AG04450 (cell line): ENCODE measurements around the gene PTGFRN. TPM values are rescaled to one million over a fixed set of nuclear protein-coding genes. Genes with fewer than 3 reads are reported as not detected.

ENCODE experiments used
- CTCF ChIA-PET: fragments of 300-600, 350-600 bp; formaldehyde crosslinking; extraction: SDS; loops from one replicate; lab custom pipeline; 2022; ENCODE audit warnings: antibody characterized with exemption, inconsistent platforms; lab: Charles Lee
- POLR2A ChIA-PET: fragments of 350-600 bp; formaldehyde crosslinking; extraction: SDS; loops from one replicate; lab custom pipeline; 2021; ENCODE audit warnings: antibody characterized with exemption, inconsistent platforms; lab: Yijun Ruan, JAX
- DNase-seq: peaks from one replicate; pipeline ENCODE4 v3.0.0-alpha.2; 2011; ENCODE audit warnings: low read depth, low spot score
- H3K27ac ChIP-seq: one replicate; pipeline ENCODE4 v1.5.1; 2012; ENCODE audit warnings: low read depth, low read length, control low read depth
- H3K27me3 ChIP-seq: one replicate; pipeline ENCODE4 v1.6.0; 2012; ENCODE audit warnings: low read length; ENCODE audit not compliant: control insufficient read depth, insufficient read depth
- H3K4me3 ChIP-seq: 2 replicates; pipeline ENCODE4 v1.5.1; 2011; ENCODE audit warnings: mild to moderate bottlenecking, low read depth, low read length, control low read depth
- H3K9me3 ChIP-seq: 2 replicates; pipeline ENCODE4 v1.5.1; 2012; ENCODE audit warnings: low read length; ENCODE audit not compliant: control insufficient read depth, insufficient read depth
- polyA plus RNA-seq: library from polyadenylated mRNA; depleted of rRNA; stranded (reverse); fragments of >200 nt; gene quantifications from 2 replicates; pipeline ENCODE4 v1.2.3, GENCODE V29; 2011
- TF ChIP-seq, protein P1 (sequence below): IDR thresholded peaks from 2 replicates; pipeline ENCODE4 v1.5.1; 2011; ENCODE audit warnings: low read depth, low read length, control low read depth, inconsistent platforms

PTGFRN gene
- polyA plus RNA-seq, 1 experiment, result 0.46 TPM

DNA sequence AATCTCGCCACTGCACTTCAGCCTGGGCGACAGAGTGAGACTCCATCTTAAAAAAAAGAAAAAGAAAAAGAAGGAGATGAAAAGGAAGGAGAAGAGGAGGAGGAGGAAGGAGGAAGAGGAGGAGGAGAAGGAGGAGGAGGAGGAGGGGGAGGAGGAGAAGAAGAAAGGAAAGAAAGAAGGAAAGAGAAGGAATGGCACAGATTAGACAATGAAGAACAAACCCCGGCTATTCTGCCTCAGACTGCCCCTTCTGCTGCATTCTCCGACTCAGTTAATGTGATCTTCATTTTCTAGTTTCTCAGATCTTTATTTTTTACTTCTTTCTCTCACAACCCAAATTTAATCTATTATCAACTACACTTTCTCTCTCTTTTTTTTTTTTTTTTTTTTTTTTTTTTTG lies 40.1 kb upstream of the PTGFRN start:
- ChIA-PET POLR2A (no interaction called here), CTCF (no interaction called here)
- H3K9me3 ChIP-seq, result no peaks in the 10 kb centered on the region
- no peaks in the 10 kb centered on the region for H3K27me3 ChIP-seq
- TF ChIP-seq, protein P1, sequence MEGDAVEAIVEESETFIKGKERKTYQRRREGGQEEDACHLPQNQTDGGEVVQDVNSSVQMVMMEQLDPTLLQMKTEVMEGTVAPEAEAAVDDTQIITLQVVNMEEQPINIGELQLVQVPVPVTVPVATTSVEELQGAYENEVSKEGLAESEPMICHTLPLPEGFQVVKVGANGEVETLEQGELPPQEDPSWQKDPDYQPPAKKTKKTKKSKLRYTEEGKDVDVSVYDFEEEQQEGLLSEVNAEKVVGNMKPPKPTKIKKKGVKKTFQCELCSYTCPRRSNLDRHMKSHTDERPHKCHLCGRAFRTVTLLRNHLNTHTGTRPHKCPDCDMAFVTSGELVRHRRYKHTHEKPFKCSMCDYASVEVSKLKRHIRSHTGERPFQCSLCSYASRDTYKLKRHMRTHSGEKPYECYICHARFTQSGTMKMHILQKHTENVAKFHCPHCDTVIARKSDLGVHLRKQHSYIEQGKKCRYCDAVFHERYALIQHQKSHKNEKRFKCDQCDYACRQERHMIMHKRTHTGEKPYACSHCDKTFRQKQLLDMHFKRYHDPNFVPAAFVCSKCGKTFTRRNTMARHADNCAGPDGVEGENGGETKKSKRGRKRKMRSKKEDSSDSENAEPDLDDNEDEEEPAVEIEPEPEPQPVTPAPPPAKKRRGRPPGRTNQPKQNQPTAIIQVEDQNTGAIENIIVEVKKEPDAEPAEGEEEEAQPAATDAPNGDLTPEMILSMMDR, result no peak
- no peak for DNase-seq
- no peak overlapping the region for H3K27ac ChIP-seq
- H3K4me3 ChIP-seq, result no peak overlapping the region

DNA sequence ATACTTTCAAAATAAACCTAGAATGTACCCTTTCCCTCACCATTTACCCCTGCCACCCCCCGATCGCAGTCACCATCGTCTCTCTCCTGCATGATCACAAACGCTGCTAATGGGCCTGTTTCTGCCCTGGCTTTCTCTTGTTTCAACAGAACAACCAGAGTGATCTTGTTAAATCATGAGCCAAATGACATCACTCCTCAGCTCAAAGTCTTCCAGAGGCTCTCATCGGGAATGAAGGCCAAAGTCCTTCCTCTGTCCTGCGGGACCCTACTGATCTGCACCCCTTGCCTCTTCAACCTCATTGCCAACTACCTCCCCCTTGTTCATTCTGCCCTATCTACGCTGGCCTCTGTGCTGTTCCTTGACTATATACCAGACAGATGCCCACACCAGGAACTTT lies 39.4 kb upstream of the PTGFRN start:
- Histone ChIP-seq H3K4me3 (no peak overlapping the region), H3K27me3 (no peaks in the 10 kb centered on the region), H3K9me3 (no peaks in the 10 kb centered on the region), H3K27ac (no peak overlapping the region)
- TF ChIP-seq, protein P1, result no peak
- CTCF ChIA-PET, result no interaction called here
- POLR2A ChIA-PET, result no interaction called here
- DNase-seq, result no peak

DNA sequence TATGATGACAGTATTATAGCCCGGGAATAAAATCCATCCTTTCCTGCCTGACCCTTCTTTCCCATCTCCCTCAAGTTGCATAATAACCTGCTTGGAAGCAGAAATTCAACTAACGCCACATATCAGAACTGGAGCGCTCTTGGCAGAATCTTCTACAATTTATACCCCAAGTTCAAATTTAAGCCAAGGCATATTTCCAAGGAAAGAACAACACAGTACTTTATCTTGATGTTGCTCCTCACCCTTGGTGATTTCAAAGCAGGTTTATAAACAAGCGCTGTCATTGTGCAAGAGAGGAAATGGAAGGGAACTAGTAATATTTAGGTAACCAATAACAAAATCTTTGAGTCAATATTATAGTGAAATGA lies 38.0 kb upstream of the PTGFRN start:
- POLR2A ChIA-PET, result no interaction called here
- H3K4me3 ChIP-seq, result no peak overlapping the region
- no peaks in the 10 kb centered on the region for H3K27me3 ChIP-seq
- H3K27ac ChIP-seq, result no peak overlapping the region
- DNase-seq, result no peak
- no peaks in the 10 kb centered on the region for H3K9me3 ChIP-seq
- TF ChIP-seq, protein P1, result no peak
- CTCF ChIA-PET, result no interaction called here

DNA sequence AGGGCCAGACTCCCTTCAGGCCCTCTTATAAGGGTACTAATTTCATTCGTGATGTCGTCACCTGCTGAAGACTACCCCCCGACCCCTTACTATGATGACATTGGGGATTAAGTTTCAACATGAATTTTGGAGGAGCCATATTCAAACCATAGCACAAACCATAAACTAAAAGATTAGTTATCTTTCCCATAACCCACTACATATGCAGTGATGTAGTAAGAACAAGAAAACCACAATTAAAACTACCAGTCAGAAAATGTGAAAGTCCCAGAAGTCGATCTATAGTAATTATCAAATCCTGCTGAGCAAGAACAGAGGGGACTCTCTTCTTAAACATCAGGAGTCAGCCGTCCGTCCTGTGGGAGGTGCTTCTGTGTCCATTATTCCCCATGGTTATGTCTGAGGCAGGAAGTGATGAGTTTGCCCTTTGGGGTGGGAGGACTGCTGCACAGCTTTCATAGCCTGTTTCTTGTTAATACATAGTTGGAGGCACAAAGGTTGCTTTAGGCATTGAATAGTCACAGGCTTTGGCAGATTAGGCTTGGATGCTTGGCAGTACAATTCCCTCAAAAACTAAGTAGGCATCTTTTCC lies 35.9 kb upstream of the PTGFRN start:
- H3K27me3 ChIP-seq, result no peaks in the 10 kb centered on the region
- no peak overlapping the region for H3K27ac ChIP-seq
- ChIA-PET POLR2A (no interaction called here), CTCF (no interaction called here)
- H3K9me3 ChIP-seq, result no peaks in the 10 kb centered on the region
- H3K4me3 ChIP-seq, result no peak overlapping the region
- TF ChIP-seq, protein P1, result no peak
- DNase-seq, result no peak

DNA sequence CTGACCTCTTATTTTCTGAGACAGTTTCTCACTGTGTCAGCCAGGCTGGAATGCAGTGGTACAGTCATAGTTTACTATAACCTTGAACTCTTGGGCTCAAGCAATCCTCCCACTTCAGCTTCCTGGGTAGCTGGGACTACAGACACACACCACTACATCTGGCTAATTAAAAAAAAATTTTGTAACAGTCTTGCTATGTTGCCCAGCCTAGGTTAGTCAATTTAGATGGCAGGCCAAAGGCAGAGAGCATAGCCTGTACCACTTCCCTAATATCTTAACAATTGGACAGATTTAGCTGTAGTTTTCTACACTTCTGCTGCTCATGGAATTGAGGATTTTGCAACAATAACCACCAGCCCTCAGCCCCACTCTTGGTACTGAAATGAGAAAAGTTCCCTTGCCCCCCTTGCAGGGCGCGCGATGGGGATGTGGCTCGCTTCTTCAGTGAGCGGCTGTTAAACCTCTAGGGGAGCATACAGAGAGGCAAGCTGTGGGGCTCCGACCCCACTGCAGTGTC lies 34.9 kb upstream of the PTGFRN start:
- POLR2A ChIA-PET, result no interaction called here
- TF ChIP-seq, protein P1, result no peak

More for the DNA sequence above, 34.9 kb upstream of the PTGFRN start:
- Histone ChIP-seq H3K27me3 (no peaks in the 10 kb centered on the region), H3K4me3 (no peak overlapping the region), H3K9me3 (no peaks in the 10 kb centered on the region; the same call in 1 of the 2 replicates), H3K27ac (no peak overlapping the region)
- no peak for DNase-seq
- CTCF ChIA-PET, result no interaction called here
